GM21717 (cell line): ENCODE measurements around the gene GAK.

ENCODE experiments used
- ATAC-seq: cut with Tn5 transposase; IDR thresholded peaks from one replicate; pipeline ENCODE4 v1.9.1; 2021; ENCODE audit warnings: mild to moderate bottlenecking, moderate library complexity; ENCODE audit not compliant: unreplicated experiment

The GAK gene

GRCh38 chr4:855880-856224 is 76.3 kb downstream of the GAK start:
- ATAC-seq: no peak

GRCh38 chr4:854356-854755 is 77.8 kb downstream of the GAK start:
- ATAC-seq: no peak

- no peak for ATAC-seq
These were observed 78.7 kb downstream of the GAK start for GRCh38 chr4:853416-853781.

- no peak for ATAC-seq
These were observed 80.2 kb downstream of the GAK start for GRCh38 chr4:851701-852430.

- no peak for ATAC-seq
These were observed 81.7 kb downstream of the GAK start for GRCh38 chr4:850323-850945.

GRCh38 chr4:849478-850175 is 82.5 kb downstream of the GAK start:
- no peak for ATAC-seq

GRCh38 chr4:848803-849477 is 83.2 kb downstream of the GAK start:
- no peak for ATAC-seq

- no peak for ATAC-seq
These were observed 83.8 kb downstream of the GAK start for GRCh38 chr4:848307-848691.

- no peak for ATAC-seq
These were observed 86.3 kb downstream of the GAK start for GRCh38 chr4:845836-846251.

- no peak for ATAC-seq
These were observed 86.8 kb downstream of the GAK start for GRCh38 chr4:845233-845835.

GRCh38 chr4:844752-845232 is 87.3 kb downstream of the GAK start:
- ATAC-seq: no peak

GRCh38 chr4:839675-840443 is 92.3 kb downstream of the GAK start:
- no peak for ATAC-seq

- ATAC-seq: no peak
These were observed 94.3 kb downstream of the GAK start for GRCh38 chr4:837772-838171.

- no peak for ATAC-seq
These were observed 95.3 kb downstream of the GAK start for GRCh38 chr4:836750-837301.

- ATAC-seq: no peak
These were observed 96.1 kb downstream of the GAK start for GRCh38 chr4:836003-836511.

- no peak for ATAC-seq
These were observed 96.7 kb downstream of the GAK start for GRCh38 chr4:835148-836002.

GRCh38 chr4:834368-835147 is 97.6 kb downstream of the GAK start:
- no peak for ATAC-seq

- ATAC-seq: no peak
These were observed 98.3 kb downstream of the GAK start for GRCh38 chr4:833731-834367.
